BE2C (cell line): Measurements from ENCODE around the gene EEFSEC.

Experiments
- DNase-seq: peaks from one replicate; pipeline ENCODE4 v3.0.0-alpha.2; 2020
- H3K27me3 ChIP-seq: fragments of 250-450 bp; sonication (Bioruptor Pico); 2 replicates; pipeline ENCODE4 v1.5.1; 2020; ENCODE audit warnings: mild to moderate bottlenecking
- H3K36me3 ChIP-seq: fragments of 250-450 bp; sonication (Bioruptor Pico); 2 replicates; pipeline ENCODE4 v1.5.1; 2020; ENCODE audit warnings: mild to moderate bottlenecking
- H3K4me1 ChIP-seq: fragments of 250-450 bp; sonication (Bioruptor Pico); 2 replicates; pipeline ENCODE4 v1.5.1; 2020
- H3K4me3 ChIP-seq: 2 replicates; pipeline ENCODE4 v1.5.1; 2011; ENCODE audit warnings: low read depth, low read length
- H3K9me3 ChIP-seq: fragments of 250-450 bp; sonication (Bioruptor Pico); 2 replicates; pipeline ENCODE4 v1.5.1; 2020
- TF ChIP-seq, protein P1 (sequence below): IDR thresholded peaks from 2 replicates; pipeline ENCODE4 v1.5.1; 2012; ENCODE audit warnings: mild to moderate bottlenecking, low read depth, low read length

EEFSEC gene

DNA sequence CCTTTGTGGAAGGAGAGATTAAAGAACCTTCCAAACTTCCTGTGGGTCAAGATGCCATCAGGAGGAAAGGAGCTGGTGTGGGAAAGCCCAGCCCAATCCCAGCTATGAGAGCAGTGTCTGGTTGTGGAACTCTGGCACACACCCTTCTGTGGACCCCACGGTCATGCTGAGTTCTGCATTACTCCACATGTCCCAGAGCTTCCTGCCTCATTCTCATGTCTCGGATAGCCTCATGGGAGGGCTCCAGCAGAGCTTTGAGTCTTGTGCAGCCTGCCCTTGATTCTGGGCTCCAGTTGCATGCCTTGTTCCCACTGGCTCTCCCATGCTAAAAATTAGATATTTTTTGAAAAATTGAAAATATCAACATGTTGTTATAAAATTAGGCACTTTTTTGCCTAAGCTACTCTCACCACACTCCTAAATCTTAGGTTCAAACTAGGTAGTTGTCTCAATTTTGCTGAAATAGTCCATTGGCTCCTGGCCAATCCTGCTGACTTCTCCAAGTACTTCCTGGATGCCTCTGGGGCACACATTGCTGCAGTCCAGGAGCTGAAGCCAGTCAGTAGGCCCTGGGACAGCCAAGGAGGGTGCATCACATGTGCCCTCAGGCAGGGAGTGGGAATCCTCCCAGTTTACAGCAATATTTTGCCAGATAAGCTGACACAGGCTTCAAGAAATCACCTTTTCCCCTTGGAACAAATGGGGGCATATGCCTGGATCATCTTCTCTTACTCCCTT, 144.3 kb downstream of the EEFSEC start:
- TF ChIP-seq, protein P1, sequence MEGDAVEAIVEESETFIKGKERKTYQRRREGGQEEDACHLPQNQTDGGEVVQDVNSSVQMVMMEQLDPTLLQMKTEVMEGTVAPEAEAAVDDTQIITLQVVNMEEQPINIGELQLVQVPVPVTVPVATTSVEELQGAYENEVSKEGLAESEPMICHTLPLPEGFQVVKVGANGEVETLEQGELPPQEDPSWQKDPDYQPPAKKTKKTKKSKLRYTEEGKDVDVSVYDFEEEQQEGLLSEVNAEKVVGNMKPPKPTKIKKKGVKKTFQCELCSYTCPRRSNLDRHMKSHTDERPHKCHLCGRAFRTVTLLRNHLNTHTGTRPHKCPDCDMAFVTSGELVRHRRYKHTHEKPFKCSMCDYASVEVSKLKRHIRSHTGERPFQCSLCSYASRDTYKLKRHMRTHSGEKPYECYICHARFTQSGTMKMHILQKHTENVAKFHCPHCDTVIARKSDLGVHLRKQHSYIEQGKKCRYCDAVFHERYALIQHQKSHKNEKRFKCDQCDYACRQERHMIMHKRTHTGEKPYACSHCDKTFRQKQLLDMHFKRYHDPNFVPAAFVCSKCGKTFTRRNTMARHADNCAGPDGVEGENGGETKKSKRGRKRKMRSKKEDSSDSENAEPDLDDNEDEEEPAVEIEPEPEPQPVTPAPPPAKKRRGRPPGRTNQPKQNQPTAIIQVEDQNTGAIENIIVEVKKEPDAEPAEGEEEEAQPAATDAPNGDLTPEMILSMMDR = no peak
- Histone ChIP-seq H3K9me3 (no peaks in the 10 kb centered on the region), H3K4me1 (peaks cover 14% of the 10 kb centered on the region), H3K36me3 (no peaks in the 10 kb centered on the region), H3K27me3 (no peaks in the 10 kb centered on the region), H3K4me3 (no peak overlapping the region)
- DNase-seq = no peak

DNA sequence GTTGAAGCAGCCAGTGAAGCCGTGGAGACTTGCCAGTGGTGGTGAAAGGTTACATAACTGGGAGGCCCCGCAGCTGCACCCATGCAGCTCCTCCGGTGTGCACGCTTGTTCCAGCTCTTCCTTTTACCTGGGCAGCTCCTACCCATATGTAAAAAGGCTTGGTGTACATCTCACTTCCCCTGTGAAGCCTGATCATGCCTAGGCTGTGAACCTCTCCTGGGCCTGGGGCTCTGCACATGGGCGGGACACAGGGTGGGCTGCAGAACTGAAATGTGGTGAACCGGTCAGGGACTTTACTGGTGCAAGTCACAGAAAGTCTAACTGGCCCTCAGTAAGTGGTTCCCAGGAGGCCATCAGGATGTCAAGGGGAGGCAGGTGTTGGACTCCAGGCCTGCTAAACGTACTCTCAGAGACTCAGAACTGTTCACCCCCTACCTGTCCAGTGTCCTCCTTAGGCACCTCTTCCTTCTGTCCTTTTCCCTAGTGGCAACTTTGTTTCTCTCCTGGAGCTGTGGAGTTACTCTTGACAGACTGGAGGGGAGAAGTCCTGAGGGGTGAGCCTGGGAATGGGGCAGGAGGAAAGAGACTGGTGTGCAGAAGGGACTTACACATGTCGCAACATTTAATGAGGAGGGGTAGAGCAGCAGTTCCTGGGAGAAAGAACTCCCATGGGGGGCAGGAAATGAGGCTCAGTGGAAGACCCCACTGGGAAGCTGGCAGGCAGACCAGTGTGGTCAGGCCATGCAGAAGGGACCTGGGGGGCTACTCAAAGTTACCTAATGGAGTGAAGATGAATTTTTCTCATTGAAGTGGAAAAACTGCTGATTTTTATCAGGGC, 148.1 kb downstream of the EEFSEC start:
- TF ChIP-seq, protein P1 = no peak
- no peak for DNase-seq
- H3K36me3 ChIP-seq = no peaks in the 10 kb centered on the region
- no peak overlapping the region for H3K4me3 ChIP-seq
- H3K4me1 ChIP-seq = peaks cover 11% of the 10 kb centered on the region
- no peaks in the 10 kb centered on the region for H3K27me3 ChIP-seq
- no peaks in the 10 kb centered on the region for H3K9me3 ChIP-seq

DNA sequence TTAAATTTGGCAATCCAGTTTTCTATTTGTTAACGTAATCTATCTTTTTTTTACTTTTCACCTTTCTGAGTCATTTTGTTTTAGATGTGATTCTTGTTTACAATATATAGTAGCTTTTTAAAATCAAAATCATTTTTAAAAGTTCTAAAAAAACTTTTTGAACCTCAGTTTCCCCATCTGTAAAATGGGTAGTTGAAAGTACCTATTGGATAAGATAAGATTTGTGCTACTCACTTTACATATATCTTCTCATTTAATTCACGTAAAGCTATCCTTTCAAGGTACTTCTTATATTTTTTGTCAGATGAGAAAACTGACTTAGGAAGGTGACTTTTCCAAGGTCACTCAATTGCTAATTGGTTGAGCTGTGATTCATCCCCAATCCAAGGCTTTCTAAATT, 153.2 kb downstream of the EEFSEC start:
- H3K27me3 ChIP-seq = no peaks in the 10 kb centered on the region
- DNase-seq = no peak
- no peak overlapping the region for H3K4me3 ChIP-seq

DNA sequence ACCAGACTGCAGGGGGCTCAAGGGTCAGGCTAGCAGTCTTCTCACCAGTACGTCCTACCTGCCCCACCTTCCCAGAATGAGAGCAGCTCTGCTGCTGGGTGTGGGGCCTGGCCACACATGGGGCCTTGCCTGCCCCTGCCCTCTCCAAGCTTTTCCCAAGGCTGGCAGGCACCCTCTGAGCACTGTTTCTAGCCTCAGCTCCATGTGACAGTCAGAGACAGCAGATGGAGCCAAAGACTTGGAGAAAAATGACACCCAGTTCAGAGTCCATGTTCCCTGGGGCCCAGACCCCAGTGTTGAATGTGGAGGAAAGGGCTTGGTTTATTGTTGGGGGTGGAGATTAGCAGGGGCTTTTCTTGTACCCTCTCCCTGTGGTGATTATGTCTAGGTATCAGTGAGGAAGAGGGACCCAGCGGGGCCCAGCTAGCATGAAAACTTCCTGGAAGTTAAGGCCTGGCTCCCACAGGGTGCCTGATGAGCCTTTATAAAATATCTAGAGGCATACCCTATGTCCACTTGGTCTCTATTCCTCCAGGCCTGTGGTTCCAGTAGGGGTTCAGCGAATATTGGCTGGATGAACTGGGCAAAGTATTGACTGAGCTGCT, 153.8 kb downstream of the EEFSEC start:
- H3K36me3 ChIP-seq = no peaks in the 10 kb centered on the region
- peak; percentile 70 for DNase-seq
- TF ChIP-seq, protein P1 = peak; percentile 75
- H3K4me1 ChIP-seq = peaks cover 12% of the 10 kb centered on the region
- H3K27me3 ChIP-seq = no peaks in the 10 kb centered on the region
- H3K9me3 ChIP-seq = no peaks in the 10 kb centered on the region
- H3K4me3 ChIP-seq = no peak overlapping the region

More for the DNA sequence above, 153.2 kb downstream of the EEFSEC start:
- Histone ChIP-seq H3K4me1 (peaks cover 15% of the 10 kb centered on the region), H3K36me3 (no peaks in the 10 kb centered on the region), H3K9me3 (no peaks in the 10 kb centered on the region)
- TF ChIP-seq, protein P1 = no peak

DNA sequence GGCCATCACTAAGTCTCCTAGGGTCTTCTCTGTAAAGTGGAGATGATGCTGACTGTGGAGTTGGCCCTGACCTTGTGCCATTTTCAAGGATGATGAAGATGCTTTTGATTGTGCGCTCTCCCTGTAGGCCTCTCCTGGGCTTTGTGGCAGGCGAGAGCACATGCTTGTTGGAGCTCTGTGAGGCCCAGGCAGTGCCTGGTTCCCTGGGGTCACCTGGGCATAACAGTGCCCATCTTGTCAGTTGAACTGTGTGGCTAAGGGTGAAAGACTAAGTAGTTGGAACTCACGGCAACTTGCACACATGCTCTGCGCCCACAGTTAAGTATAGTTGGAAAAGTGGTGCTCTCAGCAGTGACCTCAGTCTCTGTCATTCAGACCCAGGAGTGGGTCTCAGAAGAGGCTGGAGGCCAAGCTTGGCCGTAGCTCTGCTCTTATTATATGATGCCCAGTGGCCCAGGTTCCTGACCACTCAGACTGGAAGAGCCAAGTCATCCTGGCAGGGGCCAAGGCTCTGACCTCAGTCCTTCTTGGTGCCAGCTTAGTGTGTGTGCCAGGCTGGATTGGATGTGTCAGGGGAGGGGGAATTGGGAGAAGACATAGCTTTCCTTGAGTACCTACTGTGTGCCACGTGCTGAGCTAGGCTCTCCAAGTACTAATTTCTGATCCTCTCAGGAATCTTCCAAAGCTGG, 154.6 kb downstream of the EEFSEC start:
- H3K9me3 ChIP-seq = no peaks in the 10 kb centered on the region
- H3K4me1 ChIP-seq = peaks cover 12% of the 10 kb centered on the region
- TF ChIP-seq, protein P1 = no peak
- no peak overlapping the region for H3K4me3 ChIP-seq
- no peaks in the 10 kb centered on the region for H3K27me3 ChIP-seq
- DNase-seq = no peak
- H3K36me3 ChIP-seq = no peaks in the 10 kb centered on the region
